Caco-2 (cell line): ENCODE data around the gene ICA1. TPM values are rescaled to one million over a fixed set of nuclear protein-coding genes. Genes with fewer than 3 reads are reported as not detected.

Experiments
- BruUV-seq: library from RNA; stranded (reverse); fragments of 400-500 nt; replicated peaks from 2 replicates; lab custom pipeline; 2021; lab: Mats Ljungman, UMichigan
- CTCF ChIA-PET: fragments of 300-600 bp; sonication (Branson Sonifier 250); formaldehyde crosslinking; loops from one replicate; lab custom pipeline; 2022; ENCODE audit warnings: antibody characterized with exemption; lab: Charles Lee
- POLR2A ChIA-PET: fragments of 300-600 bp; sonication (Branson Sonifier 250); formaldehyde crosslinking; loops from one replicate; lab custom pipeline; 2022; ENCODE audit warnings: antibody characterized with exemption; lab: Charles Lee
- DNase-seq, 2 experiments: peaks; one replicate each; pipeline versions ENCODE4 v3.0.0 to v3.0.0-alpha.2; 2020 to 2022
- H3K27me3 ChIP-seq: replicated peaks from 2 replicates; pipeline ENCODE4 v1.6.0; 2011; ENCODE audit warnings: low read length; ENCODE audit not compliant: control insufficient read depth, insufficient read depth
- H3K36me3 ChIP-seq: 2 replicates; pipeline ENCODE4 v1.5.1; 2011; ENCODE audit warnings: low read length; ENCODE audit not compliant: control insufficient read depth, insufficient read depth
- H3K4me1 ChIP-seq: fragments of 250-450 bp; sonication (Bioruptor Pico); 2 replicates; pipeline ENCODE4 v1.5.1; 2020; ENCODE audit warnings: mild to moderate bottlenecking
- H3K4me3 ChIP-seq: 2 replicates; pipeline ENCODE4 v1.5.1; 2011; ENCODE audit warnings: low read depth, mild to moderate bottlenecking, control low read depth, low read length
- H3K9me3 ChIP-seq: fragments of 250-450 bp; sonication (Bioruptor Pico); 2 replicates; pipeline ENCODE4 v1.5.1; 2020; ENCODE audit warnings: mild to moderate bottlenecking, moderate library complexity
- H3K27ac Mint-ChIP-seq: one replicate; pipeline ENCODE4 v1.8.0; 2022; ENCODE audit warnings: mixed read lengths; ENCODE audit not compliant: unreplicated experiment
- H3K27me3 Mint-ChIP-seq: one replicate; pipeline ENCODE4 v1.8.0; 2022; ENCODE audit warnings: mixed read lengths; ENCODE audit not compliant: insufficient read depth, unreplicated experiment
- H3K36me3 Mint-ChIP-seq: one replicate; pipeline ENCODE4 v1.8.0; 2022; ENCODE audit warnings: mild to moderate bottlenecking, mixed read lengths; ENCODE audit not compliant: insufficient read depth, unreplicated experiment
- H3K4me1 Mint-ChIP-seq: one replicate; pipeline ENCODE4 v1.8.0; 2022; ENCODE audit warnings: low read depth, mixed read lengths; ENCODE audit not compliant: unreplicated experiment
- H3K4me3 Mint-ChIP-seq: one replicate; pipeline ENCODE4 v1.8.0; 2022; ENCODE audit warnings: mild to moderate bottlenecking, moderate library complexity, mixed read lengths; ENCODE audit not compliant: unreplicated experiment
- H3K9me3 Mint-ChIP-seq: one replicate; pipeline ENCODE4 v1.8.0; 2022; ENCODE audit warnings: mixed read lengths; ENCODE audit not compliant: unreplicated experiment
- CTCF ChIP-seq, 2 experiments: fragments of 200-600 bp in 1 of 2; IDR thresholded peaks; 1 replicate in 1 of 2; 2 replicates in 1 of 2; pipeline versions ENCODE4 v1.5.1 to v1.8.0; 2011 to 2022; ENCODE audit warnings: antibody characterized with exemption in 1 of 2, control low read depth in 1 of 2, inconsistent platforms in 1 of 2, low read depth in 1 of 2, low read length in 1 of 2, mild to moderate bottlenecking in 1 of 2, moderate library complexity in 1 of 2; ENCODE audit not compliant: insufficient read depth in 1 of 2, severe bottlenecking in 1 of 2, unreplicated experiment in 1 of 2
- intact Hi-C: fragments of 100-400 bp; cut with micrococcal nuclease; formaldehyde crosslinking; loops from one replicate; pipeline ENCODE4 v1.10.0; 2022; ENCODE audit not compliant: unreplicated experiment
- total RNA-seq: library from RNA; stranded (reverse); gene quantifications from 2 replicates; pipeline ENCODE4 v1.2.3, GENCODE V29; 2022

ICA1 gene
- total RNA-seq, 1 experiment from 2014 or later, result 34.2 TPM

- H3K4me1 Mint-ChIP-seq, result no peaks in the 10 kb centered on the region
- DNase-seq, result no peak
- no peak for TF ChIP-seq CTCF (IDR thresholded peaks at IDR 0.05; ENCODE audit: insufficient read depth in 1 of 2, low read depth in 1 of 2, low read length in 1 of 2, severe bottlenecking in 1 of 2, unreplicated experiment in 1 of 2)
- H3K36me3 ChIP-seq, result no peaks in the 10 kb centered on the region
- peaks cover 7% of the 10 kb centered on the region for H3K4me1 ChIP-seq
- H3K9me3 ChIP-seq, result no peaks in the 10 kb centered on the region
- no peak overlapping the region for H3K4me3 ChIP-seq
- H3K9me3 Mint-ChIP-seq, result no peaks in the 10 kb centered on the region
- H3K27me3 Mint-ChIP-seq, result no peaks in the 10 kb centered on the region
- no peaks in the 10 kb centered on the region for H3K36me3 Mint-ChIP-seq
- ChIA-PET POLR2A (no interaction called here), CTCF (no interaction called here)
- no peaks in the 10 kb centered on the region for H3K27me3 ChIP-seq
- no peak overlapping the region for H3K27ac Mint-ChIP-seq
- no peak overlapping the region for H3K4me3 Mint-ChIP-seq
- no TSS peak for BruUV-seq
- intact Hi-C loops, result no loop called here
Measured at GRCh38 chr7:8146788-8147413, 115.1 kb downstream of the ICA1 start.

DNA sequence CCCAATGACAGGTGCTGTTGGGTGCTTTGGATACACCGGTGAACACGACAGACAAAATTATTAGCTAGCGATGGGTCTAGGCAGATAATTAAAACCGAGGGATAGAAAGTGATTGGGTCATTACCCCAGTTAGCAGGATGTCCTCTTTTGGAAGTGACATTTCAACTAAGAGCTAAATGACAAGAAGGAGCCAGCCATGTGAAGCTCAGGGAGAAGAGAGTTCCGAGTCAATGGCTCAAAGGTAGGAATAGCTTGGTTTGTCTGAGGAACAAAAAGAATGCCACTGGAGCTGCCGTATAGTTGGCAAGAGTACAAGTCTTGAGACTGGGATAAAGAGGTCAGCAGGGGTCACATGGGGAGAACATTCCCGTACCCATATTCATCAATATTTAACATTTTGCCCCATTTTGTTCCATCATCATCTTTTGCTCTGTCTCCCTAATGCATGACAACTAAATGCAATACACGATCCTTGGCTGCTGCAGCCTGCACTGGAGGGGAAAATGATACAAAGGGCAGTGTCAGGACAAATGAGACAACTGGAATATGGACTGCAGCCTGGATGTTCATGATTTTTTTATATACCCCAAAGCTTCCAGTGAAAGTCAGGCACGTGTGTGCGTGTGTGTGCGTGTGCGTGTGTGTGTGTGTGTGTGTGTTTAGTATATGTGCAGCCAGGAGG is 115.7 kb downstream of the ICA1 start:
- Mint-ChIP-seq H3K4me1 (no peaks in the 10 kb centered on the region), H3K27me3 (no peaks in the 10 kb centered on the region), H3K9me3 (no peaks in the 10 kb centered on the region), H3K27ac (no peak overlapping the region), H3K36me3 (no peaks in the 10 kb centered on the region), H3K4me3 (no peak overlapping the region)
- H3K36me3 ChIP-seq, result no peaks in the 10 kb centered on the region
- DNase-seq, result no peak
- CTCF ChIA-PET, result no interaction called here
- H3K4me3 ChIP-seq, result no peak overlapping the region
- peaks cover 7% of the 10 kb centered on the region for H3K4me1 ChIP-seq
- POLR2A ChIA-PET, result no interaction called here
- no TSS peak for BruUV-seq
- H3K27me3 ChIP-seq, result no peaks in the 10 kb centered on the region
- no peak for TF ChIP-seq CTCF (IDR thresholded peaks at IDR 0.05; ENCODE audit: insufficient read depth in 1 of 2, low read depth in 1 of 2, low read length in 1 of 2, severe bottlenecking in 1 of 2, unreplicated experiment in 1 of 2)
- intact Hi-C loops, result no loop called here
- H3K9me3 ChIP-seq, result no peaks in the 10 kb centered on the region

- H3K36me3 ChIP-seq, result no peaks in the 10 kb centered on the region
- H3K4me1 ChIP-seq, result peaks cover 7% of the 10 kb centered on the region
- intact Hi-C loops, result no loop called here
- H3K9me3 Mint-ChIP-seq, result no peaks in the 10 kb centered on the region
- H3K4me3 Mint-ChIP-seq, result no peak overlapping the region
- H3K4me3 ChIP-seq, result no peak overlapping the region
- no peaks in the 10 kb centered on the region for H3K27me3 Mint-ChIP-seq
- no peaks in the 10 kb centered on the region for H3K36me3 Mint-ChIP-seq
- ChIA-PET POLR2A (interaction anchor here (0.5 kb wide), 1 partner anchor 559 kb away, joined by 3 read pairs; no protein-coding TSS in a partner anchor), CTCF (no interaction called here)
- no peaks in the 10 kb centered on the region for H3K4me1 Mint-ChIP-seq
- no peak for TF ChIP-seq CTCF (IDR thresholded peaks at IDR 0.05; ENCODE audit: insufficient read depth in 1 of 2, low read depth in 1 of 2, low read length in 1 of 2, severe bottlenecking in 1 of 2, unreplicated experiment in 1 of 2)
- BruUV-seq, result no TSS peak
- H3K27ac Mint-ChIP-seq, result no peak overlapping the region
- H3K27me3 ChIP-seq, result no peaks in the 10 kb centered on the region
- H3K9me3 ChIP-seq, result no peaks in the 10 kb centered on the region
- no peak for DNase-seq
Measured at GRCh38 chr7:8144856-8145255, 117.1 kb downstream of the ICA1 start.
